Inferior parietal cortex (tissue), 1 donor: ENCODE measurements around the gene ALK.

Experiments
- DNase-seq: peaks from one replicate; pipeline ENCODE4 v3.0.0-alpha.2; 2016; ENCODE audit errors: extremely low spot score

The ALK gene

DNA sequence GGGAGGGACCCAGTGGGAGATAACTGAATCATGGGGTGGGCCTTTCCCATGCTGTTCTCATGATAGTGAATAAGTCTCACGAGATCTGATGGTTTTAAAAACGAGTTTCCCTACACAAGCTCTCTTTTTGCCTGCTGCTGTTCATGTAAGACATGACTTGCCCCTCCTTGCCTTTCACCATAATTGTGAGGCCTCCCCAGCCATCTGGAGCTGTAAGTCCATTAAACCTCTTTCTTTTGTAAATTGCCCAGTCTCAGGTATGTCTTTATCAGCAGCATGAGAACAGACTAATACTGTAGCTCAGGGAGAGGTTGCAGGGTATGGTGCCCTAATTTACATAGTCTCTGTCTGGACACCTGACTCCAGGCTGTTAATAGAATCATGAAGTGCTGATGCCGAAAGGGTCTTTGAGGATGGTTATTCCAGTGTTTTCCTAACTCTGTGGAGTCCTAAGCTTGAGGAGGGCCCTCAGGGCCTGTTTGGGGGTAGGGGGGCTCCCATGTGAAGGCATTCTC, 343.2 kb downstream of the ALK start:
- DNase-seq = no peak

DNA sequence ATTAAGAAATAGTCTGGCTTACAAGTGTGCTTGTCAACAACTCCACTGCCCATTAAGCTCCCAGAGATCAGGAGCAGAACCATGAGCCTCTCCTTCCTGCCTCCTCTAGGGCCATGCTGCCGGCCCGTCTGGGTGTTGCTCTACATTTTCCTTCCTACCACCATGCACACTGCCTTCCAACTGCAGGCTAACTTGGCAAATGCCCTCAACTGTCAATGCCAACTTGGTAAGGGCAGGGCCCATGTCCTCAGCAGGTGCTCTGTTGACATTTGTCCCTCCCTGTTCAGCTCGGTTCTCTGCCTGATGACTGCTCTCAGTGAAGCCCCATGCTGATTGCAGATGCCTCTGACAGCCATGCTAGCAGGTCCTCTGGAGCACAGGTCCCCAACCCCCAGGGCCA, 345.2 kb downstream of the ALK start:
- DNase-seq = no peak

DNA sequence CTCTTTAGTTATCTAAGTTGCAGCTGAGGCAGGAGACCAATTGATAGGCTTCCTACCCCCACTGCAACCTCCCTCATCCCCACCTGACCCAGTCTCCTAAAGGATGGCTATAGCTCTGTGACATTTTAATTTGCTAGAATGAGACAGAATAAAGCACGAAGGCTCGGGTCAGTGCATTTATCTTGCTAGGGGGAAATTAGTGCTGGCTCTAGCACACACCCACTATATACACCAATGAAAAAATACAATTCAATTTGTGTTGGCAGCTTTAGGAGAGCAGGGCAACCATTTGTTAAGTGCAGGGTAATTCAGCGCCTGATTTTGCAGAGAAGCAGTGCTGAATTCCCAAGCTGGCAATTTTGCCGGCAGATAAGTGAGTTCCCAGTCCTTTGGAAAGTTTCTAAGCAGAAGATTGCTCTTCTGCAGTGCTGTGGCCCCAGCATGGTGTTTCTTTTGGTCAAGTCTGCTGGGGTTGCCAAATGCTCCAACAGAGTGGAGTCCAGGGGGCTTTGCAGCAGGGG, 346.0 kb downstream of the ALK start:
- DNase-seq = no peak

DNA sequence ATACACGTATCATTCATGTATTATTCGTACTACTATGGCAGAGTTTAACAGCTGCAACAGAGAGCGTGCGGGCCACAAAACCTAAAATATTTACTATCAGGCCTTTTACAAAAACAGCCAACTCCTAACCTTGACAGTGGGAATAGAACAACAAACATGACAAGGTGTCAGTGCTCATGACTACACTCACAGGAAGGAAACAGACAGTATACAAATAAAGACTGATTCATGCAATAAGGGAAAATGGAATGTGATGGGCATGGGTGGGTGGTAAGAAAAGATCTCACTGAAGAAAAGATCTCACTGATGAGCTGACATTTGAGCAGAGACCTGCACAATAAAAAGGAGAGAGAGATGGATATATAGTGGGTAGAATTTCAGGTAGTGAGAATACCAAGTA, 347.8 kb downstream of the ALK start:
- no peak for DNase-seq

DNA sequence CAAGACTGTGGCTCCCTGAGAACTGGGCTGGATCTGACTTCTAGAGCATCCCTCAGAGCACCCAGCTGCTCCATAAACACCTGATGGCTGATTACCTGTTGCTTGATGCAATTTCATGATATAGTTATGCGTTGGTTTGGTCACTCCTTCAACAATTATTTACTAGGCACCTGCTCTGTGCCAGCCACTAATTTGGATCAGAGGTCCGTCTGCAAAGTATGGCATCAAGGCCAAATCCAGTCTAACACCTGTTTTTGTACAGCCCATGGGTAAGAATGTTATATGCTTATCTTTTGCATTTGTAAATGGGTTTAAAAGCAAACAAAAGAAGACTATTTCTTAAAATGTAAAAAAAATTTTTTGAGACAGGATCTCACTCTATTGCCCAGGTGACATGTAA, 348.2 kb downstream of the ALK start:
- DNase-seq = no peak

DNA sequence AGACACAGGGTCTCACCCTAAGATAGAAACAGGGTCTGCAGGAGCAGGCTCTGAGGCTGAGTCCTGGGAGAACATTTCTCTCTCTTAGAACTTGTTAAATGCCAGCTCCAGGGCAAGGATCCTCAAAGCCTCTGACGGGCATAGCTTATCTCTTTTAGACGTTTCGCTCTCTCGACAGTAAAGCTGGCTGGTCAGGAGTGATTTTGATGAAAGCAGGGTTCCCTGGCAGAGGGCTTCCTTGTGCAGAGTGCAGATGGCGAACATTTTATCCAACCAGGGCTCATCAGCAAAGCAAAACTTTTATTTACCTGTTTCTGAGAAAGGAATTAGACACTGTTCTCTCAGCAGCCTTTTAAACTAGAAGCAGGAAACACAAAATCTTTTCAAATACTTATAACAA, 350.8 kb downstream of the ALK start:
- DNase-seq = no peak

DNA sequence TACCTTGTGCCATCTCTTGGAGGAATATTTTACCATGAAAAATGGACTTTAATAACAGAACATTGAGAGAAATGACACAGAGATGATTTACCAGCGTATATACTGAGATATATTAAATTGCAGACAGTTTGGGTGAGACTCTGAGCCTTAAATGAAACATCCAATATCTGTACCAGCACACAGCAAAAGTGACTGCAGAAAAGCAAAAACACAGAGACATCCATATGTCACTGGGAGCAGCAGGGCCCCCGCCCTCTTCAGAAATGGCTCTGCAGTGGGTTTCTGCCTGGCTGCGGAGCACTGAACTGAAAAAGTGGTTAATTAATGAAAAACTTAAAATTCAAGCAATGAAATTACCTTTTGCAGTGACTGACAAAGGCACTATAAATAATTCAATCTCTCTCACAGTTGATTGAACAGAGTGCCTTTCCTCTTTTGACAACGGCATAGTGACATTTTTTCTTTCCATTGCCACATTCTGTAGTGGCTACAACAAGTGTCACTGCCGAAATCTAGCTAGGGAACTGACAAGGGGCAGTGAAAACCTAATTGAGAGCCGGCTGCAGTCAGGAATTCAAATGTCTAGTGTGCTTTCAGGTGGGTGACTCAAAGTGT, 353.4 kb downstream of the ALK start:
- no peak for DNase-seq

DNA sequence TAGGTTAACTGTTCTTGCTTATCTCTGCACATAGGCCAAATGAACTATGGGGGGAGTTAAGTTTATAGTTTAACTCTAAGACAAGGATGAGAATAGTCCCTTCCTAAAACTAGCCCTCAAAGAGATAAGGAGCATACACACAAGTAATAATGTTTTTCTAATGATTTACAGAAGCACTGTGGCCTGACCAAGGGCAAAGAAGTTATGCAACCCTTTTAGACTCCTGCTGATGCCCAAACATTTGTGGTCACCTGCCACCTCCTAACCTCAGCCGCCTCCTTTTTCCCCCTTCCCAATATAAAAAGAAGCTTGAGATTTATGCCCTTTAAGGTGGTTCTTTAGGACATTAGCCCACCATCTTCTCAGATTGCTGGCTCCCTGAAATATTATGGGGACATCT, 357.7 kb downstream of the ALK start:
- DNase-seq = no peak

DNA sequence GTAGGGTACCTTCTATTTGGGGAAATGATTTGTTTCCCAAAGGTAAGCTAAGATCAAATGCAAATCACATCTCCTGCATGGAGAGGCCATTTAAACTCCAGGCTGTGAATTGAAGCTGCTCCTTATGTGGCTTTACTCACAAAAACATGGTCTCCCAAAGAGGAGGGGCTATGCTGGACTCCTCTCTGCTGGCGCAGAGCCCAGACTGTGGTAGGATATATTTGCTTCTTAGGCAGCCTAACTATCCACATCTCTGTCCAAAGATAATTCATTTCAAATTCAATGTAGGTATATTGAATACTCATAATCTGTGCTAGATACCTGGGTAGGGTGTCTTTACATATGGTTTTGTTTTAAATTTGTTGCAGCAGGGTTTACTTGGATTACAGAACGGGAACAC, 358.5 kb downstream of the ALK start:
- no peak for DNase-seq

DNA sequence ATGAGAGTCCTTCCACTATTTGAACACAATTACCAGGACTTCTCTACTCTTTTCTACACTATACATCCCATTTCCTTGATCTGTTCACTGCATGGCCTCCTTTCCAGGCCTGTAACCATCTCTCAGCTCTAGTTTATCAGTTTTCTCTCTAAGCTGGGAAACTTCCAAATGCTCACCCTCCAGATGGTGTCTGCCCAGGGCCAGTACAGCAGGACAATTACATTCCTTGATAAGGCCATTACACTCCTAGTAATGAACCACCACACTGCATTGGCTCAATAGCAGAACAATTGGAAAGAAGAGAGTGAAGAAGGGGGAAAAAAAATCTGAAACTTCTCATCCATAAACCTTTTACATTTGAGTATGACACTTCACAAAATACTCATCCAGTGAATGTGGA, 359.1 kb downstream of the ALK start:
- DNase-seq = no peak

DNA sequence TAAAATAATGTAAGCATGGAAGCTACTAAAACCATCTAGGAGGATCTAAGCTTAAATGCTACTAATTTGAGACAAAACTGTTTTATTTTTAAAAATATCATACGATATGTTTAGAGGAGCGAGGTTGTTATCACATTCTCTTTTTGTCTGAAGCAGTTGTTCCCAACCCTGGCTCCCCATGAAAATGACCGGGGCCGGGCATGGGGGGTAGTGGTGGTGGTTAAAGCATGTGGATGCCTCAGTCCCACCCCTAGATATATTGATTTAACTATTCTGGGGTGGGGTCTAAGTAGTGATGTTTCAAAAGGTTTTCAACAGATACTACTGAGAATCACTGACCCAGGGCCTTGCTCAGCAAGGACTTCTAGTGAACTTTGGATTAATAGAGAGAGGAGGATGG, 359.8 kb downstream of the ALK start:
- DNase-seq = no peak

DNA sequence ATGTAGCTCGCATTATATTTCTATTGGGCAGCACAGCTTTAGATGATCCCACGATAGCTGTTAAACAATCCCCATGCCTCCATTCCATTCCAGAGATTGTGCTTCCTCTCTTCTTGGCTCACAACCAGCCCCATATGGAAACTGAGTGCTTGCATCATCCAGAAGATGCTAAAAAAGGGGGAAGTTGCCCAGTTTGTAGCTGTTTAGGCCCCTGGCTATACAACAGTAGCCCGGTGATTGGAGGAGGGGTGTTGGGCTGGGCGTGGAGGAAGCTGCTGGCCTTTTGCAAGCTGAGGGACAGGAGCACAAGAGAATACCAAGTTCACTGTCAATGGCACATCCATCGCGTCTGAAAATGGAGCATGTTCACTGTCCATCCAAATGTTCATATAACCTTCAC, 360.2 kb downstream of the ALK start:
- DNase-seq = no peak

DNA sequence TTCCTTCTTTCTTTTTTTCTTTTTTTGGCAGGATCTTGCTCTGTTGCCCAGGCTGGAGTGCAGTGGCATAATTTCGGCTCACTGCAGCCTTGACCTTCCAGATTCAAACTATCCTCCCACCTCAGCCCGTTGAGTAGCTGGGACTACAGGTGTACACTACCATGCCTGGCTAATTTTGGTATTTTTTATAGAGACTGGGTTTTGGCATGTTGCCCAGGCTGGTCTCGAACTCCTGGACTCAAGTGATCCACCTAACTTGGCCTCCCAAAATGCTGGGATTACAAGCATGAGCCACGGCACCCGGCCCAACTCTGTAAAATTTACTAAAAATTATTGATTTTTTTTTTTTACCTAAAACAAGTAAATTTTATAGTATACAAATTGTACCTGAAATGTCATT, 360.8 kb downstream of the ALK start:
- DNase-seq = no peak

DNA sequence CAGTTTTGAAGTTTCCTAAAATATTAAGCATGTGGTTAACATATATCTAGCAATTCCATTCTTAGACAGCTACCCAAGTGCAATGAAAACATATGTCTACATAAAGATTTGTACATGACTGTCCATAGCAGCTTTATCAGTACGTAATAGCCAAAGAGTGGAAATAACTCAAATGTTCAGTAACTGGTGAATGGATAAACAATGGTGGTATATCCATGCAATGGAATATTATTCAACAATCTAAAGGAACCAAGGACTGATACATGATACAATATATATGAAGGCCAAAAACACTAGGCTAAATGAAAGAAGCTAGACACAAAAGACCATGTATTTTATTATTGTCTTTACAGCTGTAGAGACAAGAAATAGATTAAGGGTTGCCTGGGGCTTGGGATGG, 361.4 kb downstream of the ALK start:
- DNase-seq = no peak

DNA sequence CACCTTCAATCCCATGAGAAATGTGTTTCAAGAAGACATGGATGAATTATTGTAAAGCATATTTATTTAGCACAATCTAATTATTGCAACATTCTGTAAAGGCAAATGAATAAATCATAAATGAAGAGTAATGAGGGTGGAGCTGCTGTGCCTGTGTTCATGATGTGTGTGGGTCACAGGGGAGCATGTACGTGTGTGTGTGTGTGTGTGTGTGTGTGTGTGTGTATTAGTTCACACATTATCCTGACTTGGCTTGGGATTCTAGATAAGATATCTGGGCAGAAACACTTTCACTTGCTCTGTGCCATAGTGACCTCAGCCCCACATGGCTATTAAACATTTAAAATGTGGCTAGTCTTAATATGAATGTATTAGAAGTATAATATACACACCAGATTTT, 361.8 kb downstream of the ALK start:
- no peak for DNase-seq

DNA sequence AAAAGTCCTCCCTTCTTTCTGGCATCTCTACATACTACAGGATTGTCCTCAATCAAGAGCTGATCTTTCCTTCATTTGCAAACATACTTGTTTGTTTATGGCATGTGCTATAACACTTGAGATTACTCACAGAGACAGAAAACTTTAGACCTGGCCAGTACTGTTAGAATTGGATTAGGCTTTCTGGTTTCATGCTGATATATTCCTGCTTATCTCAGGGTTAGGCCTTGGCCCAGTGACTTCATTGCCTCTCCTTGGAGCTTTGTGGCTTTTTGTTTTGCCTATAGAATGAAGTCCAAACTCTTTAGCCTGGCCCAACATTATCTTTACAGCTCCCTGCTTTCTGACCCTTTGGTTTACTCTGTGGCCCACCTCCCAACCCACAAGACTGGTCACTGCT, 363.3 kb downstream of the ALK start:
- no peak for DNase-seq

DNA sequence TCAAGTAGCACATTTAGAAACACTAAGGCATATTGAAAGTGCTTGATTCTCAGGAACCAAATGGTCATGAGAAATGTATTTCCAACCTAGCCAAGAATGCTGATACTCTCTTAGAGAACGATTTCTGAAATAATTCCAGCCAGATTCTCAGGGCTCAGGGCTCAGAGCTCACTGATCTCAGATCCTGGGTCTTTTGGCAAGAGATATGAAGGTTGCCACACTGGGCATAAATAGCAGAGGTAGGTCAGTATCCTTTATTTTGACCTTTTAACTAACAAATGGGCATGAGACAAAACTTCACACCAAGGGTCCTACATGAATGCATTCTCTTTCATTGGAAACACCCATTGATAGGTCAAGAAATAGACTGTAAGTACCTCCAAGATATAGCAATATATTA, 364.1 kb downstream of the ALK start:
- DNase-seq = no peak

DNA sequence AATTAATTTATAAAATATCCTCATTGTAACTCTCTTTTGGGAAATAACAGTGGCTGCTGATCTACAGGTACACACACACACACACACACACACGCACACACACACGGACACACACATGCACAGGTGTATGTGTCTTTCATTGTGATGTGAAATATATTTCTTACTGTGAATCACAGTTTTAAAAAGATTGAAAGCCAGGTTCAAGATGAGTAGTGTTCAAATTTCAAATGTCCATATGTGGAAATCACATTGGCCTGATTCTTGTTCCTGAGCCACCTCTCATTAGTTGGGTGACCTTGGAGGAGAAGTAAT, 372.4 kb downstream of the ALK start:
- no peak for DNase-seq

DNA sequence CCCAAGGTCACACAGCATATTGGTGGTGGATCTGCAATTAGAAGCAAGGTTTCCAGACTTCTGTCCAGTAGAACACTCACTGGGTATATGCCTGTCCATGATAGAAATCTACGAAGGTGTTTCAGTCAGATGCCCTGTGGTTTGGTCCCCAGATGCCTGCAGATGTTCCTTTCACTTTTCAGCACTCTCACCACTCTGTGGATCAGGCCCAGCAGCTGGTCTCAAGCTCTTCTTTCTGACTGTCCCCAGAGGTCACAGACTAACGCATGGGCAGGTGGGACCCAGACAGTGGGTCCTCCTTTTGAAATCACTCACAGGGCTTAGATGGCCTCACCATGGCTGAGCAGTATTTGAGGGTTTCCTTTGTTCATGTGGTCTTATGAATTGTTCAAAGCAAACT, 376.5 kb downstream of the ALK start:
- no peak for DNase-seq

DNA sequence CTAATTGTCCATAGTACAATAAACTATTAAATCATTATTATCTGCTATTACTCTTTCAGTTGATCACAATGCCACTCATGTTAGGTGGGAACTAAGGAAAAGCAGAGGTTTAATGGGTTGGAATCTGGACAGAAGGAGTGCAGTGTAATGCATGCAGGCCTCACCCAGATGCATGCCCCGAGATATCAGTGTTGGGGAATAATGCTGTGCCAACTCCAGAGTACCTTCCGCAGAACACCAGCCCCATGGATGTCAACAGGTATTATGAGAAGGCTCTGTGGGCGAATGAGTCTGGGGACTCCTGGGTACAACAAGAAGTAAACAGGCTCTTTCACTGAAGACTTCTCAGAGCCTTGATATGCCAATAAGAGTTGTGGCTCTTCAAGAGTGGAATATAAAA, 377.4 kb downstream of the ALK start:
- no peak for DNase-seq

DNA sequence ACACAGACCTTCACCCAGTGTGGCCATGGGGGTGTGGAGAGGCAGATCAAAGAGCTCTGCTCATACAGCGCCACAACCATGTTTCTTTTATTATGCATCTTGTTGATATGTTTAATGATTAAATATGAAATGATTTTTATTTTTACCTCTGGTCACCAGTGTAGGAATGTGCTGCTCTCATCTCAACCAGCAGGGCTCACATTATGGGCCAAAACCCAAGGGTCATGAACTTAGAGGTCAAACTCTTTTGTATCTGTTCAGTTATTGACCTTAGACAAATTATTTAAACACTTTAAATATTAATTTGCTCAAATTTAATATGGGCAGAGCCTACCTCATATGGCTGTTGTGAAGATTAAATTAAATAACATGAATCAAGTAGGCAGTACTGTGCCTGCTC, 386.2 kb downstream of the ALK start:
- no peak for DNase-seq

DNA sequence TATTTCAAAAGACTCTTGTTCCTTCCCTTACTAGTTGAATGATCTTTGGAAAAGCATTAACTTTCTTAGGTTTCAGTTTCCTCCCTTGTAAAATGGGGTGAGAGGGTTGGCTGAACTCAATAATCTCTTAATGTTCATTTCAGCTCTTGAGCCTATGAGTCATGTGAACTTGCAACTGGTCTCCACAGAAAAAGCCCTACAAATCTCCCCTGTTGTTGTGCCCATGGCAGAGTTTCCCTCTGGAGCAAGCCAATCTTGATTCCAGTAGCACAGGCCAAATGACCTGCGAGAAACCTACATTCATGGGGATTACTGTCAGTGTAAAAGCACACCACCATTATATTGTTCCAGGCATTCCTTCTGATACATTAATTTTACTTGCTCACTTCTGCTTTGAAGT, 388.9 kb downstream of the ALK start:
- no peak for DNase-seq

DNA sequence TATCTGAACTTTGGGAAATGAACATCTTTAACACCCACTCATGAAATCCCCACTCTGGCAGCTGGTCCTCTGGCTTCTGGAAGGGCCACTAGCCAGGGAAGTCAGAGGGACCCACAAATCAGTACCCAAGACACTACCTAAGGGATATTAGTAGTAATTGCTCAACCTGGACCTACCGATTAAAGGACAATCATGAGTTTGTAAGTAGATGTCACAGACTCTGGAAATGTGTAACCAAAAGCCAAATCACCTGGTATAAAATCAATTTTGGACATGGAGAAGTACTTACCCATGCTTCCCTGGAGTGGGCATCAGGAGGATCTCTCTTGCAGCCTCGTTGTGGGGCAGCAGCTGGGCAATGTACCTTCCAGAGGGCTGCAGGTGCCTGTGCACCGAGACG, 389.8 kb downstream of the ALK start:
- DNase-seq = no peak

DNA sequence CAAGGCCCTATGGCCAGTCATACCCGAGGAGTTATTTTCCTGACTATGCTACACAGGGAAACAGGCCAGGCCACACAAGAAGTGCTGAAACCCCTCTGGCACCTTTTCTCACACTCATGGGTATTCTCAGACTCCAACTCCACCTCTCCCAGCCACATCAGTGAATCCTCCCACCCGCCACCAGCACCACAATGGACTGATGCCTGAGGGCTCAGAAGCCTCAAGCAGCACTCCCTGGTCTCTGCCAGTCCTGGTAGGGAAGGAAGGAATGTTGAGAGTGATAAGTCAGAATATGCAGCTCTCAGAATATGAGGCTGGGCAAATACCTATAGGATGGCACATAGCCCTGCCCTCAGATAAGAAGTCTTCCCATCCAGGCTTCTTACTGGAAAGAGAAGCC, 391.1 kb downstream of the ALK start:
- DNase-seq = no peak
